Measurements from ENCODE around the gene GRM1.

- TF ChIP-seq CEBPB (IDR thresholded peaks at IDR 0.05; ENCODE audit: low read depth, low read length) (no peak), CTCF (conservative IDR thresholded peaks at IDR 0.05; ENCODE audit: low read depth, low read length) (no peak), POLR2A (IDR thresholded peaks at IDR 0.05; ENCODE audit: low read depth, low read length) (no peak), RAD21 (IDR thresholded peaks at IDR 0.05; ENCODE audit: low read length) (no peak), RFX5 (IDR thresholded peaks at IDR 0.05; ENCODE audit: low read depth, low read length) (no peak), NFE2L2 (IDR thresholded peaks at IDR 0.05; ENCODE audit: low read depth, low read length) (no peak)
- TF ChIP-seq, protein P1, sequence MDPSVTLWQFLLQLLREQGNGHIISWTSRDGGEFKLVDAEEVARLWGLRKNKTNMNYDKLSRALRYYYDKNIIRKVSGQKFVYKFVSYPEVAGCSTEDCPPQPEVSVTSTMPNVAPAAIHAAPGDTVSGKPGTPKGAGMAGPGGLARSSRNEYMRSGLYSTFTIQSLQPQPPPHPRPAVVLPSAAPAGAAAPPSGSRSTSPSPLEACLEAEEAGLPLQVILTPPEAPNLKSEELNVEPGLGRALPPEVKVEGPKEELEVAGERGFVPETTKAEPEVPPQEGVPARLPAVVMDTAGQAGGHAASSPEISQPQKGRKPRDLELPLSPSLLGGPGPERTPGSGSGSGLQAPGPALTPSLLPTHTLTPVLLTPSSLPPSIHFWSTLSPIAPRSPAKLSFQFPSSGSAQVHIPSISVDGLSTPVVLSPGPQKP (IDR thresholded peaks at IDR 0.05; ENCODE audit: borderline replicate concordance, low read depth, low read length) = no peak
Measured at GRCh38 chr6:146095481-146095880, 66.6 kb downstream of the GRM1 start.

Data from IMR-90 (cell line).